ENCODE measurements around the gene PHACTR1.

The PHACTR1 gene

GRCh38 chr6:13305288-13305687 lies 588.7 kb downstream of the PHACTR1 start:
- no peak for TF ChIP-seq CTCF (IDR thresholded peaks at IDR 0.05; ENCODE audit: low read depth, low read length, missing control alignments)
- DNase-seq (ENCODE audit: extremely low read depth, low read depth), result no peak
- no peak overlapping the region for H3K4me3 ChIP-seq (replicated peaks; ENCODE audit: low read depth, low read length)

GRCh38 chr6:13305791-13306190 lies 589.2 kb downstream of the PHACTR1 start:
- no peak for TF ChIP-seq CTCF (IDR thresholded peaks at IDR 0.05; ENCODE audit: low read depth, low read length, missing control alignments)
- H3K4me3 ChIP-seq (replicated peaks; ENCODE audit: low read depth, low read length), result no peak overlapping the region
- no peak for DNase-seq (ENCODE audit: extremely low read depth, low read depth)

GRCh38 chr6:13307508-13307995 lies 591.0 kb downstream of the PHACTR1 start:
- DNase-seq (ENCODE audit: extremely low read depth, low read depth), result no peak
- no peak overlapping the region for H3K4me3 ChIP-seq (replicated peaks; ENCODE audit: low read depth, low read length)
- TF ChIP-seq CTCF (IDR thresholded peaks at IDR 0.05; ENCODE audit: low read depth, low read length, missing control alignments), result no peak

- H3K4me3 ChIP-seq (replicated peaks; ENCODE audit: low read depth, low read length), result no peak overlapping the region
- DNase-seq (ENCODE audit: extremely low read depth, low read depth), result no peak
- no peak for TF ChIP-seq CTCF (IDR thresholded peaks at IDR 0.05; ENCODE audit: low read depth, low read length, missing control alignments)
Observed at GRCh38 chr6:13308332-13308731, 591.8 kb downstream of the PHACTR1 start.

GRCh38 chr6:13311155-13311554 lies 594.6 kb downstream of the PHACTR1 start:
- no peak for DNase-seq (ENCODE audit: extremely low read depth, low read depth)
- H3K4me3 ChIP-seq (replicated peaks; ENCODE audit: low read depth, low read length), result no peak overlapping the region
- TF ChIP-seq CTCF (IDR thresholded peaks at IDR 0.05; ENCODE audit: low read depth, low read length, missing control alignments), result no peak

GRCh38 chr6:13314806-13315205 lies 598.2 kb downstream of the PHACTR1 start:
- DNase-seq (ENCODE audit: extremely low read depth, low read depth), result no peak
- TF ChIP-seq CTCF (IDR thresholded peaks at IDR 0.05; ENCODE audit: low read depth, low read length, missing control alignments), result no peak
- no peak overlapping the region for H3K4me3 ChIP-seq (replicated peaks; ENCODE audit: low read depth, low read length)

- no peak for DNase-seq (ENCODE audit: extremely low read depth, low read depth)
- TF ChIP-seq CTCF (IDR thresholded peaks at IDR 0.05; ENCODE audit: low read depth, low read length, missing control alignments), result no peak
- H3K4me3 ChIP-seq (replicated peaks; ENCODE audit: low read depth, low read length), result no peak overlapping the region
Observed at GRCh38 chr6:13315896-13316295, 599.3 kb downstream of the PHACTR1 start.
